HG02884 (cell line): ENCODE measurements around the gene EPB41L2.

Experiments used
- ATAC-seq: cut with Tn5 transposase; IDR thresholded peaks from one replicate; pipeline ENCODE4 v1.9.1; 2021; ENCODE audit warnings: mild to moderate bottlenecking, moderate library complexity; ENCODE audit not compliant: unreplicated experiment

The EPB41L2 gene

DNA sequence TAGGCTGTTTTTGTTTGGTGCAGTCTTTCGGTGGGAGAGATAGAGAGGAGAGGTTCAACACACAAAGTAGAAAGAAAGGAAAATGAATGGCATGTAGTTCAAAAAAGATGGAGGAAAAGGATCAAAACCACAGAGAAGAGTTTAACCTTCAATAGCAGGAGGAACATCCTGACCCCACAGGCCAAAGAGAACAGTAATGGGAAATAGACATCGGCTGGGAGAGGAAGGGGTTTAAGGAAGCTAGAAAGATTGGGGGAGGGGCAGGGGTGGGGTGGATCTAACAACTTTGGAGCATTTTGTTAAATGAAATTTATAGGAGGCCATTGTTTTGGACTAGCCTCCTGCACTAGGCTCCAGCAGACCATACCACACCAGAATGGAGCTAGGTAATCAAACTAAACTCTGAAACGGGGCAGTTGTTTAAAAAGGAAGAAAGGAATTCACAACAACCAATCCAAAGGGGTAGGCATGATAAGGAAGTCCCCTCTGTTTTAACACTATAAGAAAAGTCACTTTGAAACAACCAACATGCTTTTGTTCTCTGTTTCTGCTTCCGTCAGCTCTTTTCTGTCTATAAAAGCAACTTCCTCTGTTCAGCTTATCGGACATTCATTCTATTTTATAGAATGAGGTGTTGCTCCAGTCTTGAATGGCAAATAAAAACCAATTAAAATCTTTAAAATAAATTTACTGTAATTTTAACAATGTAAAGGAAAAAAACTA is 82.6 kb downstream of the EPB41L2 start:
- ATAC-seq, result no peak

DNA sequence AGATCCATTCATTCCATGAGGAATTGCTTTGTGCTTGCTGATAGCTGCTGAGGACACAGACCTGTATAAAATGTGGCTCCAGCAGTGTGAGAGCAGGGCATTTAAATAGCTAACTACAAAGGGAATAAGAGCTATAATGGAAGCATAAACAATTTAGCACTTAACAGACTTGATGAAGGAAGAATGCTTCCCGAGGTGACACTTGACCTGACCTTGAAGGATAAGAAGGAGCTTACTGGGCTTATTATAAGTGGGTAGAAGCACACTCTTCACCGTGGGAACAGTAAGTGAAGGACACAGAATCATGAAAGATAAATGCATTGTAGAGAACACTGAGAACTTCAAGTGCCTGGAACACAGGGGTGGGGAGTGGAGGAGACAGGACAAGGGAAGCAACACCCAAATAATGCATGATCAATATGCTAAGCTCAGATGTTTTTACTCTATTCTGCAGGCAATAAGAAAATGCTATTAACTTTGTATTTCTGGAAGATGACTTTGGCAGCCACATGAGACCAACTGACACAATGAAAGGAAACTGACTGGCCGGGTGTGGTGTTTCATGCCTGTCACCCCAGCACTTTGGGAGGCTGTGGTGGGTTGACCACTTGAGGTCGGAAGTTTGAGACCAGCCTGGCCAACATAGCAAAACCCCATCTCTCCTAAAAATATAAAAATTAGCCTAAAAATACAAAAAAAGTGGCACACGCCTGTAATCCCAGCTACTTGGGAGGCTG is 84.2 kb downstream of the EPB41L2 start:
- ATAC-seq, result no peak

GRCh38 chr6:130978180-130978579 is 84.9 kb downstream of the EPB41L2 start:
- no peak for ATAC-seq

- ATAC-seq, result no peak
These were observed 87.7 kb downstream of the EPB41L2 start for GRCh38 chr6:130975325-130975724.

- ATAC-seq, result no peak
These were observed 89.3 kb downstream of the EPB41L2 start for GRCh38 chr6:130973521-130974277.

DNA sequence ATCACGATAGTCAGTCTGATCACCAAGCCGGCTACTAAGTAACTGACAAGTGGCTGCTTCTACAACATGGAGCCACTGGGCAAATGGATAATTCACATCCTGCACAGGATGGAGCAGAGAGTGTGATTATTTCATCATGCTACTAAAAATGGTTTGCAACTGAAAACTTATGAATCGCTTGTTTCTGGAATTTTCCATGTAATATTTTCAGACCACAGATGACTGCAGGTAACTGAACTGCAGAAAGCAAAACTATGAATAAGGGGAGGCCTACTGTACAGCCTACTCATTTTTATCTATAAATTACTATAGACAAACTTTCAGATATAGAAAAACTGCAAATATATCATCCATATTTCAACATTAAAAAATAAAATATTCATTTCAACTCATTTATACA is 91.5 kb downstream of the EPB41L2 start:
- no peak for ATAC-seq

DNA sequence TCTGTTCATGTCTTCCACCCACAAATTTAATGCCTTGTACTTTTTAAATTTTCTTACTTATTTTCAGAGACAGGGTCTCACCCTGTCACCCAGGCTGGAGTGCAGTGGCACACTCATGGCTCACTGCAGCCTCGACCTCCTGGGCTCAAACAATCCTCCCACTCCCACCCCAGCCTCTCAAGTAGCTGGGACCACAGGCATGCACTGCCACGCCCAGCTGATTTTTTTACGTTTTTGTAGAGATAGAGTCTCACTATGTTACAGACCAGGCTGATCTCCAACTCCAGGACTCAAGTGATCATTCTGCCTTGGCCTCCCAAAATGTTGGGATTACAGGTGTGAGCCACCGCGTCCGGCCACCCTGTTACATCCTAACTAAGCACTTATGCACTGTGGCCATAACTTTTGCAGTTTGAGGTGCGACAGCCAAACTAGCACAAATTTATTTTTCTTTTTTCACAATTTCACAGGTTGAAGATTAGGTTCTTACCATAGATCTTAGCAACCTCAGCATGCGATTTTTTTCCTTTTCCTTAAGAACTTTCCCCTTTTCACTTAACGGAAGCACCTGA is 92.1 kb downstream of the EPB41L2 start:
- ATAC-seq, result no peak

- no peak for ATAC-seq
These were observed 93.1 kb downstream of the EPB41L2 start for GRCh38 chr6:130969791-130970491.

- no peak for ATAC-seq
These were observed 93.9 kb downstream of the EPB41L2 start for GRCh38 chr6:130969166-130969565.

DNA sequence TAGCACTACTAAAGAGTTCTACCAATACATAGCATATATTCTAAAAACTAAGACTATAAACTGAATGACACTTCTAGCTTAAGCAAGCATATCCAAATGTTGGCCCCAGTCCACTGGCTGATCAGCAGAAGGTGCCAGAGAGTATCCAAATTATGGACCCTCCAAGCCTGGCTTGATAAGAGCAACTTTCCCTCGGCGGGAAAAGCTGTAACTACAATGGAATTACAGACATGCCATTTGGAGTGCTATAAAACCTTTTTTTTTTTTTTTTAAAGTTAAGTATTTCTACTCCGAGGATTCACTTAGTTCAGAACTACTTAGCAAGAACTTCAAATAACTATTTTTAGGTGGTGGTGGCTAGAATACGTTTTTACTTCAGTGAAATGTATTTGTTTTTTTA is 94.6 kb downstream of the EPB41L2 start:
- no peak for ATAC-seq

GRCh38 chr6:130967502-130968445 is 95.3 kb downstream of the EPB41L2 start:
- ATAC-seq, result no peak

- ATAC-seq, result no peak
These were observed 96.6 kb downstream of the EPB41L2 start for GRCh38 chr6:130966344-130966980.

GRCh38 chr6:130965656-130966055 is 97.4 kb downstream of the EPB41L2 start:
- ATAC-seq, result no peak

DNA sequence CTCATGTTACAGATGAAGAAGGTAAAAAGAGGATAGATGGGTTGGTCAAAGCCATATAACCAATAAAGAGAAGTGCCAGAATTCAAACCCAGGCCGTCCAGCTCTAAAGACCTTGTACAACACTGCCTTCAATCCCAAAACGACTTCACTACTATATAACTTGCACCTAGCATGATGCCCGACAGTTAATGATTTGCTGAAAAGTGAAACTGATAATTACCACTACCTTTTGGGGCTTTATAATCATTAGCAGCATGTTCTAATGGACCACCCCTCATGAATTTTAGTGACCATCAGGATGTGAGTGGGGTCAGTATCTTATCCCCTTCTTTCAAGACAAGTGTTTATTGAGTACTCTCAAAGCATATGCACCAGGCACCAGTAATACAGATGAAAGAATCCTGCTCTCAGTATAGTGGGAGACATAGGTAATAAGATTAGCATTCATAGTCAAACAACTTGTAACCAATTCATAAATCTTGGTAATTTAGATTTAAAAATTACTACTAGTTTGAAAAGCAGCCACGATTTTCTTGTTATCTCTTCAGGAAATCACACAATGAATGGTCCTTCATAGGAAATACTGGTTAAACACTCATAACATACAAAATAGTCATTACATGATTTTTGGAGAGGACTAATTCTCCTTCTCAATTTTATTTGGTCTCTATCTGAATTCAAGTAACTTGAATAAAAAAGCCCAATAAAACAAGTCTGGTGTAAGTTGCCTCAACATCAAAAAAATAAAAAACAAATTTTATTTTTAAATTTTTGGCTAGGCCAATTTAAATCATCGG is 98.0 kb downstream of the EPB41L2 start:
- no peak for ATAC-seq

- ATAC-seq, result no peak
These were observed 98.8 kb downstream of the EPB41L2 start for GRCh38 chr6:130964289-130964688.

GRCh38 chr6:130962966-130963365 is 100.1 kb downstream of the EPB41L2 start:
- no peak for ATAC-seq

- no peak for ATAC-seq
These were observed 101.9 kb downstream of the EPB41L2 start for GRCh38 chr6:130961148-130961547.

DNA sequence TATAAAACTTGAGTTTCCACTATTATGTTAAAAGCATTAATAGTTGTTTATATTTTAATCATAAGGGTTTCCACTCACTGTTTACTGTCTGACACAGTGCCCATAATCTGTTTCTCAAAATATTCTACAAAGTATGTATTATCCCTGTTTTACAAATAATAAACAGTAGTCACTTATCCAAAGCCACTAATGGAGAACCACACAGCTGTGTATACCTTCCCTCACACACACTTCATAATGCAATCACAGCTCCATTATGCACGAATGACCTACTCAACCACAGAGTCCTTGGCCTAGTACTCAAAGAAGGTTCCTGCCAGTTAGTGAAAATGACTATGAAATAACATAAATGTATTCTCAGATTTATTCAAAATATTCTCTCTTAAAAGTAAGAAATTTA is 103.1 kb downstream of the EPB41L2 start:
- ATAC-seq, result no peak
